ENCODE measurements around the gene VASH1.

The VASH1 gene

DNA sequence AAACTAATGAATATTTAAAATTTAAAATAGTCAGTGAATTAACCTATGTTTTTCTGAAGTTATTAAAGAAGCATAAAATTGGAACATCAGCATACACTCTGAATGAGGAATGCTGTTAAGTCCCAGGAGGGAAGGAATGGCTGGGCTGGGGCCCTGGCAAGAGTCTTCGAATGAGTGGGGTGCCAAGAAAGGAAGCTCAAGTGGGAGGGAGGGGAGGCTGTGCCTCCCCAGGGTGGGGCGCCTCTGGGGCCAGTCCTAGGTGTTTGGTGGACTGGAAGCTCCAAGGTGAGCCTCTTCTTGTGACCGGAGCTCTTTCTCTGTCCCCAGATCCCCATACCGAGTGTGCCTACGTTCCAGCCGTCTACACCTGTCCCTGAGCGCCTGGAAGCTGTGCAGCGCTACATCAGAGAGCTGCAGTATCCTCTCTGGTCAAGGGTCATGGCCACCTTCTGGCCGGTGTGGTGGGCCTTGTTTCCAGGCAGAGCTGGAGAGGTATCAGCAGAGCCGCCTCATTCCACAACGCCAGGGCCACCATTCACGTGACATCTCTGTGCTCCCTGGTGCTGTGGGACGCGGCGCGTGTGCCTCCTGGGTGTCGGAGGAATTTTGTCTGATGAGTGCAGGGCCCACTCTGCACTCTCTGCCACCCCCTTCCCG, 8.5 kb downstream of the VASH1 start:
- H3K4me2 ChIP-seq (ENCODE audit: low read depth, low read length, poor library complexity, severe bottlenecking) = no peak overlapping the region
- H3F3A ChIP-seq (ENCODE audit: insufficient read depth) = no peaks in the 10 kb centered on the region
- no peak overlapping the region for H3K4me3 ChIP-seq (ENCODE audit: insufficient read depth, low read length, poor library complexity, severe bottlenecking)
- H3K9ac ChIP-seq (ENCODE audit: low read length) = no peak overlapping the region
- H3K9me3 ChIP-seq (ENCODE audit: insufficient read depth, low read length) = no peaks in the 10 kb centered on the region
- TF ChIP-seq, protein P1, sequence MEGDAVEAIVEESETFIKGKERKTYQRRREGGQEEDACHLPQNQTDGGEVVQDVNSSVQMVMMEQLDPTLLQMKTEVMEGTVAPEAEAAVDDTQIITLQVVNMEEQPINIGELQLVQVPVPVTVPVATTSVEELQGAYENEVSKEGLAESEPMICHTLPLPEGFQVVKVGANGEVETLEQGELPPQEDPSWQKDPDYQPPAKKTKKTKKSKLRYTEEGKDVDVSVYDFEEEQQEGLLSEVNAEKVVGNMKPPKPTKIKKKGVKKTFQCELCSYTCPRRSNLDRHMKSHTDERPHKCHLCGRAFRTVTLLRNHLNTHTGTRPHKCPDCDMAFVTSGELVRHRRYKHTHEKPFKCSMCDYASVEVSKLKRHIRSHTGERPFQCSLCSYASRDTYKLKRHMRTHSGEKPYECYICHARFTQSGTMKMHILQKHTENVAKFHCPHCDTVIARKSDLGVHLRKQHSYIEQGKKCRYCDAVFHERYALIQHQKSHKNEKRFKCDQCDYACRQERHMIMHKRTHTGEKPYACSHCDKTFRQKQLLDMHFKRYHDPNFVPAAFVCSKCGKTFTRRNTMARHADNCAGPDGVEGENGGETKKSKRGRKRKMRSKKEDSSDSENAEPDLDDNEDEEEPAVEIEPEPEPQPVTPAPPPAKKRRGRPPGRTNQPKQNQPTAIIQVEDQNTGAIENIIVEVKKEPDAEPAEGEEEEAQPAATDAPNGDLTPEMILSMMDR (IDR thresholded peaks at IDR 0.05; ENCODE audit: insufficient read depth, low read length, poor library complexity, severe bottlenecking) = no peak
- no peak for TF ChIP-seq EZH2phosphoT487 (conservative IDR thresholded peaks at IDR 0.05; ENCODE audit: low read length)
- H2AFZ ChIP-seq (ENCODE audit: low read depth, low read length, severe bottlenecking) = no peak overlapping the region
- H3K27ac ChIP-seq (ENCODE audit: low read depth, low read length) = no peak overlapping the region
- no peaks in the 10 kb centered on the region for H3K79me2 ChIP-seq (ENCODE audit: insufficient read depth, low read length)
- H3K27me3 ChIP-seq (ENCODE audit: low read length) = no peaks in the 10 kb centered on the region
- no peaks in the 10 kb centered on the region for H4K20me1 ChIP-seq (ENCODE audit: low read depth, low read length)
- no peaks in the 10 kb centered on the region for H3K36me3 ChIP-seq (ENCODE audit: low read length)
- no peaks in the 10 kb centered on the region for H3K9me2 ChIP-seq (replicated peaks; ENCODE audit: insufficient read depth, low read length)

DNA sequence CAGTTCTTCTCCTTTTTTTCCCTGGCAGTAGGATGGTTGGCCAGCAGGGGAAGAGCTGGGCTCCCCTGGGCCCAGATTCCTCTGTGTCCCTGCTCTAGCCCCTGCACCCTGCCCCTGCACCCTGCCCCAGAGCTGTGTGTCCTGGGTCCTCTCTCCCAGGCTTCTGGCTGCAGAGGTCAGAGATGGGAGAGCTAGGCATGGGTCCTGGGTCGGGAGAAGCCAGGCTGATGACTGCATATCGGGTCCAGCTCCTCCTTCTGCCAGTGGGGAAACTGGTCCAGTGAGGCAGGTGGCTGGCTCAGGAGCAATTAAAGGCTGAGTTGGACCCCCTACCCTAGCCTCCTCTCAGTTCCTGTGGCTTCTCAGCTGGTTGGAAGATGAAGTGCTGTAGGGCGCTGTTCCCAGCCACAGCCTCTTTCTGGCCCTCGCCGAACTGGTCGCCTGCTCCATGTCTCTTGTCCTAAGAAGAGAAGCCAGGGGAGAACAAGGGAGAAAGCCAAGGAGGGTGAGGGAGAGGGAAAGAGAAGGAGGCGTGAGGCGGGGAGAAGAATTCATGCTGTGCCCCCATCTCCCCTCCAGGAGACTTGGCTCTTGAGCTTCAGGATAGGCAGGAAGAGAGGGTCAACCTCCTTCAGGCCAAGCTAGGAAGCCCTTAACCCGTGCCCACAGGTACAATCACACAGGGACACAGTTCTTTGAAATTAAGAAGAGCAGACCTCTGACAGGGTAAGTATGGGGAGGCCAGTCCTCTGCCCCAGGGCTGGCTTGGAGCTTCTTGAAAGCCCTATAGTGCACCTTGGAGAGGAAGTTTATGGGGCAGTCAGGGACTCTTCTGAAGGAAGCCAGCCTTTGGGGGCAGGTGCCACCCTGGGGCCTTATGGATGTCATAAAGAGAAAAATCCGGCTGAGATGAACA, 9.5 kb downstream of the VASH1 start:
- H3K79me2 ChIP-seq (ENCODE audit: insufficient read depth, low read length) = no peaks in the 10 kb centered on the region
- H3K9me3 ChIP-seq (ENCODE audit: insufficient read depth, low read length) = no peaks in the 10 kb centered on the region
- no peak overlapping the region for H3K4me3 ChIP-seq (ENCODE audit: insufficient read depth, low read length, poor library complexity, severe bottlenecking)
- no peaks in the 10 kb centered on the region for H3F3A ChIP-seq (ENCODE audit: insufficient read depth)
- H3K36me3 ChIP-seq (ENCODE audit: low read length) = no peaks in the 10 kb centered on the region
- TF ChIP-seq, protein P1 (IDR thresholded peaks at IDR 0.05; ENCODE audit: insufficient read depth, low read length, poor library complexity, severe bottlenecking) = no peak
- TF ChIP-seq EZH2phosphoT487 (conservative IDR thresholded peaks at IDR 0.05; ENCODE audit: low read length) = no peak
- no peak overlapping the region for H2AFZ ChIP-seq (ENCODE audit: low read depth, low read length, severe bottlenecking)
- H3K27me3 ChIP-seq (ENCODE audit: low read length) = no peaks in the 10 kb centered on the region
- no peaks in the 10 kb centered on the region for H4K20me1 ChIP-seq (ENCODE audit: low read depth, low read length)
- H3K9me2 ChIP-seq (replicated peaks; ENCODE audit: insufficient read depth, low read length) = no peaks in the 10 kb centered on the region
- H3K27ac ChIP-seq (ENCODE audit: low read depth, low read length) = no peak overlapping the region
- H3K4me2 ChIP-seq (ENCODE audit: low read depth, low read length, poor library complexity, severe bottlenecking) = no peak overlapping the region
- no peak overlapping the region for H3K9ac ChIP-seq (ENCODE audit: low read length)

DNA sequence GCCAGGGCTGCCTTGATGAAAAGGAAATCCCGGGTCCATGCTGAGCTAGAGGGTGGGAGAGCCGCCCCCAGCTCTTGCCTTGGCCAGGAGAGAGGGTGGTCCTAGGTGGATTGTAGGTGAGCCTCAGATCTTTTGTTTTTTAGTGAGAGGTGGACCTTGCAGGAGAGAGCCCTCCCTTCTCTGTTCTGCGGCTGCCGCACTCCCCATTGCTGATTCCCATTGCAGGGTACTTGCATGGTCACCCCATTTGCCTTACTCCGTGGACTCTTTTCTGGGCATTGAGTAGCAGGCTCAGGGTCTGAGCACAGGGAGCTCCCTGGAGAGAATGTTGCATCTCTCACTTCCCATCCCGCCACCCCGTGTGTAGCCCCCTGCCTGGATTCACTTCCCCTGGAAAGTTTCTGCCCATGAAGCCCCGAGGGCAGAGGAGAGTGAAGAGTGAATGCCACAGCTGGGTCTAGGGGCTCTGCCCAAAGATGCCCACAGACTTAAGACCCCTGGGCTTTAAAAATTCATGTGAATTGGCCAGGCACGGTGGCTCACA, 10.2 kb downstream of the VASH1 start:
- no peaks in the 10 kb centered on the region for H4K20me1 ChIP-seq (ENCODE audit: low read depth, low read length)
- no peaks in the 10 kb centered on the region for H3F3A ChIP-seq (ENCODE audit: insufficient read depth)
- H3K79me2 ChIP-seq (ENCODE audit: insufficient read depth, low read length) = no peaks in the 10 kb centered on the region
- no peak overlapping the region for H3K4me2 ChIP-seq (ENCODE audit: low read depth, low read length, poor library complexity, severe bottlenecking)
- no peaks in the 10 kb centered on the region for H3K27me3 ChIP-seq (ENCODE audit: low read length)
- H3K4me3 ChIP-seq (ENCODE audit: insufficient read depth, low read length, poor library complexity, severe bottlenecking) = no peak overlapping the region
- no peak overlapping the region for H3K9ac ChIP-seq (ENCODE audit: low read length)
- H3K27ac ChIP-seq (ENCODE audit: low read depth, low read length) = no peak overlapping the region
- TF ChIP-seq, protein P1 (IDR thresholded peaks at IDR 0.05; ENCODE audit: insufficient read depth, low read length, poor library complexity, severe bottlenecking) = no peak
- no peak for TF ChIP-seq EZH2phosphoT487 (conservative IDR thresholded peaks at IDR 0.05; ENCODE audit: low read length)
- no peaks in the 10 kb centered on the region for H3K9me3 ChIP-seq (ENCODE audit: insufficient read depth, low read length)
- H3K9me2 ChIP-seq (replicated peaks; ENCODE audit: insufficient read depth, low read length) = no peaks in the 10 kb centered on the region
- no peak overlapping the region for H2AFZ ChIP-seq (ENCODE audit: low read depth, low read length, severe bottlenecking)
- no peaks in the 10 kb centered on the region for H3K36me3 ChIP-seq (ENCODE audit: low read length)

Measured in SU-DHL-6 (cell line).